ENCODE results near the gene LSR. TPM values are rescaled to one million over a fixed set of nuclear protein-coding genes. Genes with fewer than 3 reads are reported as not detected.

LSR gene
- total and polyA plus RNA-seq, 4 donors, result 2.0 to 29.4 (median 23.3) TPM

DNA sequence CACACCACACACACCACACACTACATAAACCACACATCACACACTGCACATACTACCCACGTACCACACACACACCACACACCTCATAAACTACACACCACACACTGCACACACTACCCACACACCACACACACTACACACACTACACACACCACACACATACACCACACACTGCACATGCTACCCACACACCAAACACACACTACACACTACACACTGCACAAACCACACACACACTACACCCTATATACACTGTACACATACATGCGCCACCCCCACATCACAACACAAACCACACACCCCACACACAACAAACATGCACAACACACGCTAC, 48.7 kb downstream of the LSR start:
- Histone ChIP-seq H3K4me1 (ENCODE audit: control insufficient read depth, insufficient read depth, low read length) (peaks cover 28% of the 10 kb centered on the region), H3K36me3 (ENCODE audit: control insufficient read depth, insufficient read depth, low read length) (peaks cover 12% of the 10 kb centered on the region), H3K27me3 (ENCODE audit: control insufficient read depth, insufficient read depth, low read length) (no peaks in the 10 kb centered on the region), H3K9me3 (ENCODE audit: control insufficient read depth, insufficient read depth, low read length) (no peaks in the 10 kb centered on the region), H3K4me3 (ENCODE audit: low read depth, low read length) (no peak overlapping the region), H3K27ac (ENCODE audit: low read depth, low read length) (no peak overlapping the region)
- WGBS (ENCODE audit: insufficient coverage), result 96% methylated on average over 3 of the region's 3 CpGs
- no peak for DNase-seq (ENCODE audit: low read depth in 4 of 6, low spot score in 6 of 6)

DNA sequence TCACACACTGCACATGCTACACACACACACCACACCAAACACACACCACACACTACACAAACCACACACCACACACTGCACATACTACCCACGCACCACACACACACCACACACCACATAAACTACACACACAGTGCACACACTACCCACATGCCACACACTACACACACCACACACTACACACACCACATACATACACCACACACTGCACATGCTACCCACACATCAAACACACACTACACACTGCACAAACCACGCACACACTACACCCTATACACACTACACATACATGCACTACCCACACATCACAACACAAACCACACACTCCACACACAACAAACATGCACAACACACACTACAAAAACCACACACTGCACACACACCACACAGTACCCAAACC, 49.1 kb downstream of the LSR start:
- WGBS (ENCODE audit: insufficient coverage), result 94% methylated on average over 2 of the region's 2 CpGs
- Histone ChIP-seq H3K27me3 (ENCODE audit: control insufficient read depth, insufficient read depth, low read length) (no peaks in the 10 kb centered on the region), H3K4me3 (ENCODE audit: low read depth, low read length) (no peak overlapping the region), H3K4me1 (ENCODE audit: control insufficient read depth, insufficient read depth, low read length) (peaks cover 27% of the 10 kb centered on the region), H3K27ac (ENCODE audit: low read depth, low read length) (no peak overlapping the region), H3K36me3 (ENCODE audit: control insufficient read depth, insufficient read depth, low read length) (peaks cover 12% of the 10 kb centered on the region), H3K9me3 (ENCODE audit: control insufficient read depth, insufficient read depth, low read length) (no peaks in the 10 kb centered on the region)
- DNase-seq (ENCODE audit: low read depth in 4 of 6, low spot score in 6 of 6), result no peak

DNA sequence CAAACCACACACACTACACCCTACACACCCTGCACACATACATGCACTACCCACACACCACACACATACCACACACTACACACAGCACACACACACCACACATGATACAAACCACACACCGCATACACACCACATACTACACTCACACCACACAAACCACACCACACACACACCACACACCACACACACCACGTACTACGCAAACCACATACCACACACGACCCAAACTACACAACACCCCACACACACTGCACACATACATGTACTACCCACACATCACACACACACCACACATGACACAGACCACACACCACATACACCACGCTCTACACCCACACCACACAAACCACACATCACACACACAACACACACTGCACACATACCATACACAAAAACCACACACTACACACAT, 49.8 kb downstream of the LSR start:
- whole genome bisulfite sequencing (ENCODE audit: insufficient coverage), result 95% methylated on average over 4 of the region's 5 CpGs
- H3K4me1 ChIP-seq (ENCODE audit: control insufficient read depth, insufficient read depth, low read length), result peaks cover 21% of the 10 kb centered on the region
- H3K27ac ChIP-seq (ENCODE audit: low read depth, low read length), result no peak overlapping the region
- no peak overlapping the region for H3K4me3 ChIP-seq (ENCODE audit: low read depth, low read length)
- DNase-seq (ENCODE audit: low read depth in 4 of 6, low spot score in 6 of 6), result no peak
- peaks cover 12% of the 10 kb centered on the region for H3K36me3 ChIP-seq (ENCODE audit: control insufficient read depth, insufficient read depth, low read length)
- no peaks in the 10 kb centered on the region for H3K27me3 ChIP-seq (ENCODE audit: control insufficient read depth, insufficient read depth, low read length)
- H3K9me3 ChIP-seq (ENCODE audit: control insufficient read depth, insufficient read depth, low read length), result no peaks in the 10 kb centered on the region

DNA sequence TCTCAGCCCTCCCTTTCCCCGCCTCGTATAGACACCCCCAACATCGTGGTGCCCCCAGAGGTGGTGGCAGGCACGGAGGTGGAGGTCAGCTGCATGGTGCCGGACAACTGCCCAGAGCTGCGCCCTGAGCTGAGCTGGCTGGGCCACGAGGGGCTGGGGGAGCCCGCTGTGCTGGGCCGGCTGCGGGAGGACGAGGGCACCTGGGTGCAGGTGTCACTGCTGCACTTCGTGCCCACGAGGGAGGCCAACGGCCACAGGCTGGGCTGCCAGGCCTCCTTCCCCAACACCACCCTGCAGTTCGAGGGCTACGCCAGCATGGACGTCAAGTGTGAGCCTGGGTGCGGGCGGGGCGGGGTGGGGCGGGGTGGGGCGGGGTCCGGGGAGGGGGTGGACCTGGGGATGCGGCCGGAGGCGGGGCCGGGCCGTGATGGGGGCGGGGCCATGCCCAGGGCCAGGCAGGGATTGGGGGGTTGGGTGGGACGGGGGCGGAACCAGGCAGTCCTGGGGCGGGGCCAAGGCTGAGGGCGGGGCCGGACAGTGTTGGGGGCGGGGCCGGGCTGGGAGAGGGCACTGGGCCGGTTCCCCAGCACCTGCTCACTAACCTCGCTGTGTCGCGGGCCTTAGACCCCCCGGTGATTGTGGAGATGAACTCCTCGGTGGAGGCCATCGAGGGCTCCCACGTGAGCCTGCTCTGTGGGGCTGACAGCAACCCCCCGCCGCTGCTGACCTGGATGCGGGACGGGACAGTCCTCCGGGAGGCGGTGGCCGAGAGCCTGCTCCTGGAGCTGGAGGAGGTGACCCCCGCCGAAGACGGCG, 50.9 kb downstream of the LSR start:
- DNase-seq (ENCODE audit: low read depth in 4 of 6, low spot score in 6 of 6), result no peak
- Histone ChIP-seq H3K4me1 (ENCODE audit: control insufficient read depth, insufficient read depth, low read length) (peaks cover 12% of the 10 kb centered on the region), H3K9me3 (ENCODE audit: control insufficient read depth, insufficient read depth, low read length) (no peaks in the 10 kb centered on the region), H3K36me3 (ENCODE audit: control insufficient read depth, insufficient read depth, low read length) (peaks cover 12% of the 10 kb centered on the region), H3K27ac (ENCODE audit: low read depth, low read length) (no peak overlapping the region), H3K27me3 (ENCODE audit: control insufficient read depth, insufficient read depth, low read length) (no peaks in the 10 kb centered on the region), H3K4me3 (ENCODE audit: low read depth, low read length) (no peak overlapping the region)
- WGBS (ENCODE audit: insufficient coverage), result 46% methylated on average over 37 of the region's 55 CpGs

DNA sequence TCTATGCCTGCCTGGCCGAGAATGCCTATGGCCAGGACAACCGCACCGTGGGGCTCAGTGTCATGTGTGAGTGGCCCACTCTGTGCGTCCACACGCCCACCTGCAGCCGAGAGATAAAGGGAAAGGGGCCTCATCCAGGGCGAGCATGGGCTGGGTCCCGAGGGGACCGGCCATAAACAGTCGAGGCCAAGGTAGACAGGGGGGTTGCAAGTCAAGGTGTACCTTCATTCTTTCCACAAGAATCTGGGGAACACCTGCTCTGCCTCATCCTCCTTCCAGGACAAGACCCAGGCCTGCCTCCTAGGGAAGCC, 51.5 kb downstream of the LSR start:
- Histone ChIP-seq H3K27me3 (ENCODE audit: control insufficient read depth, insufficient read depth, low read length) (no peaks in the 10 kb centered on the region), H3K27ac (ENCODE audit: low read depth, low read length) (no peak overlapping the region)

DNA sequence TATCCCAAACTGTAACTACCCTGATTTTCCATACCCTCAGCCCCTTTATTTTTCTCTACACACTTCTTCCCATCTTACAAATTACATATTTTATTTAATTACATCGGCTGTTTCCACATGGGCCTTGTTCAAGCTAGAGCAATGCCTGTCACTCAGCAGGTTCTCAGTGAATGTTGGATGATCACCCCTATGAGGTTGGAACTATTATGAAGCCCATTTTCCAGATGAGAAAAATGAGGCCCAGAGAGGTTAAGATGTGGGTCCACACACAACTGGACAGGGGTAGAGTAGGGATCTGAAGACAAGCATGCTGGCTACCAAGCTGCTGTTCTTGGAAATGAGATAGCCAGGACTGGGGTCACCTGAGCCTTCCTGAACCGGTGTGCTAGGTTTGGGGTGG, 53.2 kb downstream of the LSR start:
- DNase-seq (ENCODE audit: low read depth in 4 of 6, low spot score in 6 of 6), result no peak
- no peak overlapping the region for H3K27ac ChIP-seq (ENCODE audit: low read depth, low read length)
- H3K9me3 ChIP-seq (ENCODE audit: control insufficient read depth, insufficient read depth, low read length), result no peaks in the 10 kb centered on the region
- H3K4me3 ChIP-seq (ENCODE audit: low read depth, low read length), result no peak overlapping the region
- peaks cover 12% of the 10 kb centered on the region for H3K36me3 ChIP-seq (ENCODE audit: control insufficient read depth, insufficient read depth, low read length)
- H3K27me3 ChIP-seq (ENCODE audit: control insufficient read depth, insufficient read depth, low read length), result no peaks in the 10 kb centered on the region
- 100% methylated on average over 1 of the region's 2 CpGs for WGBS (ENCODE audit: insufficient coverage)
- peaks cover 2% of the 10 kb centered on the region for H3K4me1 ChIP-seq (ENCODE audit: control insufficient read depth, insufficient read depth, low read length)

More for the DNA sequence above, 51.5 kb downstream of the LSR start:
- no peak for DNase-seq (ENCODE audit: low read depth in 4 of 6, low spot score in 6 of 6)
- H3K9me3 ChIP-seq (ENCODE audit: control insufficient read depth, insufficient read depth, low read length), result no peaks in the 10 kb centered on the region
- H3K36me3 ChIP-seq (ENCODE audit: control insufficient read depth, insufficient read depth, low read length), result peaks cover 12% of the 10 kb centered on the region
- WGBS (ENCODE audit: insufficient coverage), result 76% methylated on average over 10 of the region's 10 CpGs
- H3K4me3 ChIP-seq (ENCODE audit: low read depth, low read length), result no peak overlapping the region
- H3K4me1 ChIP-seq (ENCODE audit: control insufficient read depth, insufficient read depth, low read length), result peaks cover 11% of the 10 kb centered on the region

DNA sequence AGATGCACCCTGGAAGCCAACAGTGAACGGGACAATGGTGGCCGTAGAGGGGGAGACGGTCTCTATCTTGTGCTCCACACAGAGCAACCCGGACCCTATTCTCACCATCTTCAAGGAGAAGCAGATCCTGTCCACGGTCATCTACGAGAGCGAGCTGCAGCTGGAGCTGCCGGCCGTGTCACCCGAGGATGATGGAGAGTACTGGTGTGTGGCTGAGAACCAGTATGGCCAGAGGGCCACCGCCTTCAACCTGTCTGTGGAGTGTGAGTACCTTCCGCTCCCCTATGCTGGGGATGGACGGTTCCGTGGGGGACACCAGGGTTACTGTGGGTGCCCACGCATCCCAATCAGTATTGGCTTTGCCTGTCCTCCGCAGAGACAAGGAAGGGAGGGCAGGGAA, 53.6 kb downstream of the LSR start:
- no peak overlapping the region for H3K4me3 ChIP-seq (ENCODE audit: low read depth, low read length)
- no peak overlapping the region for H3K27ac ChIP-seq (ENCODE audit: low read depth, low read length)
- no peaks in the 10 kb centered on the region for H3K27me3 ChIP-seq (ENCODE audit: control insufficient read depth, insufficient read depth, low read length)
- H3K4me1 ChIP-seq (ENCODE audit: control insufficient read depth, insufficient read depth, low read length), result peaks cover 2% of the 10 kb centered on the region
- WGBS (ENCODE audit: insufficient coverage), result 93% methylated on average over 14 of the region's 16 CpGs
- H3K9me3 ChIP-seq (ENCODE audit: control insufficient read depth, insufficient read depth, low read length), result no peaks in the 10 kb centered on the region
- no peak for DNase-seq (ENCODE audit: low read depth in 4 of 6, low spot score in 6 of 6)
- H3K36me3 ChIP-seq (ENCODE audit: control insufficient read depth, insufficient read depth, low read length), result peaks cover 12% of the 10 kb centered on the region

DNA sequence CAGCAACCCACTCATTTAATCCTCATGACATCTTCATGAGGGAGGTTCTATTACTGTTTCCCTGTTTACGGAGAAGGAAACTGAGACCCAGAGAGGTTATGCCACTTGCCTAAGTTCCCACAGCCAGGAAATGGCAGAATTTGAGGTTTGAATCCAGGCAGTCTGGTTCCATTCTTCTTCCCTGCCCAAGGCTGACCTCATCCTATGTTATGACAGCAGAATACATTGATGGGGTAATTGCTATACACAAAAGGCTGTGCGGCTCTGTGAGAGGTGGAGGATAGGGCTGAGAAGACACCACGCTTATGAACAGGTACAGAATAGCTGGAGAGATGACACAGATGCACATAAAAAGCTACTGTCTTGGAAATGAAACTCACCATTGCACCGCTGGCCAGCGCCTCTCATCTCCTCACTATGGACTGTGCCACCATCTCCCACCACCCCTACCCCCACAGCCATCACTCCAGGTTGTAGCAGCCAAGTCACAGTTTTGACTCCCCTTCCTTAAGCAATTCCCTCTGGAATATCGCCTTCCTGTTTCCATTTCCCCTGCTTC, 54.6 kb downstream of the LSR start:
- WGBS (ENCODE audit: insufficient coverage), result 93% methylated on average over 5 of the region's 6 CpGs
- Histone ChIP-seq H3K4me1 (ENCODE audit: control insufficient read depth, insufficient read depth, low read length) (peaks cover 2% of the 10 kb centered on the region), H3K4me3 (ENCODE audit: low read depth, low read length) (no peak overlapping the region)

DNA sequence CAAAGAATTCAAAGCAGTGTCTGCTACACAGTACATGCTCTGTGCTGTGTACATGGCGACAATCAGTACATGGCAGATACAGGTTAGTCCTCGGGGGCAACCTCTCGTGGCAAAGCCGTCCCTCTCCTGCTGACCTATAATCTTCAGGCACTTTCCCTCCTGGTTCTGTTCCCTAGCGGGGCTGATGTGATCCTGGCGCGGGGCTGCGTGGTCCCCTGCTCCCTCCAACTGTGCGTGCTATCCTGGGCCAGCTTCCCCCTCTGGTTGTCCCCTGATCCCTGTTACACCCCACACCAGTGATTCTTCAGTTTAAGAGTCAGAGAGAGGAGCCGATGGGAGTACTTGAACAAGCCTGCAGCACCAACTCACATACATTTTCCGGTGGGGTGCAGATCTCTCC, 55.2 kb downstream of the LSR start:
- Histone ChIP-seq H3K36me3 (ENCODE audit: control insufficient read depth, insufficient read depth, low read length) (no peaks in the 10 kb centered on the region), H3K9me3 (ENCODE audit: control insufficient read depth, insufficient read depth, low read length) (no peaks in the 10 kb centered on the region), H3K4me3 (ENCODE audit: low read depth, low read length) (no peak overlapping the region), H3K27me3 (ENCODE audit: control insufficient read depth, insufficient read depth, low read length) (no peaks in the 10 kb centered on the region), H3K4me1 (ENCODE audit: control insufficient read depth, insufficient read depth, low read length) (peaks cover 4% of the 10 kb centered on the region), H3K27ac (ENCODE audit: low read depth, low read length) (no peak overlapping the region)
- WGBS (ENCODE audit: insufficient coverage), result 71% methylated on average over 8 of the region's 11 CpGs
- DNase-seq (ENCODE audit: low read depth in 4 of 6, low spot score in 6 of 6), result no peak

More for the DNA sequence above, 54.6 kb downstream of the LSR start:
- H3K27me3 ChIP-seq (ENCODE audit: control insufficient read depth, insufficient read depth, low read length), result no peaks in the 10 kb centered on the region
- peaks cover 4% of the 10 kb centered on the region for H3K36me3 ChIP-seq (ENCODE audit: control insufficient read depth, insufficient read depth, low read length)
- no peaks in the 10 kb centered on the region for H3K9me3 ChIP-seq (ENCODE audit: control insufficient read depth, insufficient read depth, low read length)
- DNase-seq (ENCODE audit: low read depth in 4 of 6, low spot score in 6 of 6), result no peak
- H3K27ac ChIP-seq (ENCODE audit: low read depth, low read length), result no peak overlapping the region

DNA sequence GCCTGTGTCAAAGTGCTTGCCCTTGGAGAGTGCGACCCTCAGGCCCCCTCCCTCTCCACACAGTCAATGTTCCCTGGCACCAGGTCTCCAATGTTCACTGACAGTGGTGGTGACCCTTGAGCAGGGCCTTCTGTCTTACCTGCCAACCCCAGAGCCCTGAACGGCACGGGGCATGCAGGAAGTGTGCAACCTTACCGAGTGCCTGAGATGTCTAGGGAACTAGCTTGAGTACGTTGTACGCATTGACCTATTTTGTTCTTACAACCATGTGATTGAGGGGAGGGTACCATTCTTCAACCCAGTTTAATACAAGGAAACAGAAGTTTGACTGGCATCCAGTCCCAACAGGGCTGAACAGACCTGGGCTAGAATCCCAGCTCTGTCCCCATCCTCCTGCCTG, 56.4 kb downstream of the LSR start:
- peaks cover 5% of the 10 kb centered on the region for H3K36me3 ChIP-seq (ENCODE audit: control insufficient read depth, insufficient read depth, low read length)
- no peaks in the 10 kb centered on the region for H3K9me3 ChIP-seq (ENCODE audit: control insufficient read depth, insufficient read depth, low read length)
- DNase-seq (ENCODE audit: low read depth in 4 of 6, low spot score in 6 of 6), result no peak
- H3K4me3 ChIP-seq (ENCODE audit: low read depth, low read length), result no peak overlapping the region
- no peaks in the 10 kb centered on the region for H3K27me3 ChIP-seq (ENCODE audit: control insufficient read depth, insufficient read depth, low read length)
- H3K4me1 ChIP-seq (ENCODE audit: control insufficient read depth, insufficient read depth, low read length), result peaks cover 13% of the 10 kb centered on the region
- H3K27ac ChIP-seq (ENCODE audit: low read depth, low read length), result no peak overlapping the region
- WGBS (ENCODE audit: insufficient coverage), result 90% methylated on average over 5 of the region's 6 CpGs
